22Rv1 (cell line): ENCODE data around the gene OPHN1.

Experiments
- CTCF ChIP-seq: fragments of 450-650 bp; IDR thresholded peaks from 2 replicates; pipeline ENCODE4 v1.5.1; 2017; ENCODE audit warnings: mild to moderate bottlenecking
- ZFX ChIP-seq: fragments of 450-650 bp; IDR thresholded peaks from 2 replicates; pipeline ENCODE4 v1.6.1; 2017; ENCODE audit warnings: antibody characterized with exemption, borderline replicate concordance

GRCh38 chrX:68195561-68195960 lies 237.7 kb downstream of the OPHN1 start:
- no peak for TF ChIP-seq CTCF
- no peak for TF ChIP-seq ZFX
